Ascending aorta (tissue), 2 donors: Measurements from ENCODE around the gene SPDEF. TPM values are rescaled to one million over a fixed set of nuclear protein-coding genes. Genes with fewer than 3 reads are reported as not detected.

ENCODE experiments used
- DNase-seq, 2 donors: peaks; one replicate each; pipeline ENCODE4 v3.0.0-alpha.2; 2019; ENCODE audit warnings: low spot score in 2 of 2
- H3K27ac ChIP-seq, 2 donors: fragments of 200-600 bp; sonication (generic); one replicate each; pipeline ENCODE4 v1.5.1; 2016 to 2017; ENCODE audit warnings: mild to moderate bottlenecking in 1 of 2
- H3K27me3 ChIP-seq: fragments of 200-600 bp; sonication (generic); one replicate; pipeline ENCODE4 v1.5.1; 2017
- H3K36me3 ChIP-seq, 2 donors: fragments of 200-600 bp; sonication (generic); one replicate each; pipeline ENCODE4 v1.5.1; 2016
- H3K4me1 ChIP-seq, 2 donors: fragments of 200-600 bp; sonication (generic); one replicate each; pipeline ENCODE4 v1.5.1; 2016 to 2017; ENCODE audit warnings: mild to moderate bottlenecking in 1 of 2
- H3K4me3 ChIP-seq, 2 donors: fragments of 200-600 bp; sonication (generic); one replicate each; pipeline ENCODE4 v1.5.1; 2016 to 2017; ENCODE audit warnings: mild to moderate bottlenecking in 1 of 2
- H3K9me3 ChIP-seq, 2 donors: fragments of 200-600 bp; sonication (generic); one replicate each; pipeline ENCODE4 v1.5.1; 2016
- intact Hi-C: fragments of 100-400 bp; cut with DNase I; formaldehyde crosslinking; loops from one replicate; pipeline ENCODE4 v1.15.1; 2023
- total RNA-seq: library from RNA; depleted of rRNA; stranded (reverse); fragments of >200 nt; gene quantifications from one replicate; pipeline ENCODE4 v1.1.0, GENCODE V29; 2016
- TF ChIP-seq, protein P1 (sequence below), 3 experiments: fragments of 200-600 bp in 2 of 3; fragments of 450-650 bp in 1 of 3; sonication (generic) in 2 of 3; IDR thresholded peaks; one replicate each; pipeline ENCODE4 v1.5.1; 2016 to 2019; ENCODE audit warnings: antibody characterized with exemption in 3 of 3, mild to moderate bottlenecking in 1 of 3, moderate library complexity in 1 of 3

Gene SPDEF
- total RNA-seq, 1 donor from 2014 or later, result not detected

DNA sequence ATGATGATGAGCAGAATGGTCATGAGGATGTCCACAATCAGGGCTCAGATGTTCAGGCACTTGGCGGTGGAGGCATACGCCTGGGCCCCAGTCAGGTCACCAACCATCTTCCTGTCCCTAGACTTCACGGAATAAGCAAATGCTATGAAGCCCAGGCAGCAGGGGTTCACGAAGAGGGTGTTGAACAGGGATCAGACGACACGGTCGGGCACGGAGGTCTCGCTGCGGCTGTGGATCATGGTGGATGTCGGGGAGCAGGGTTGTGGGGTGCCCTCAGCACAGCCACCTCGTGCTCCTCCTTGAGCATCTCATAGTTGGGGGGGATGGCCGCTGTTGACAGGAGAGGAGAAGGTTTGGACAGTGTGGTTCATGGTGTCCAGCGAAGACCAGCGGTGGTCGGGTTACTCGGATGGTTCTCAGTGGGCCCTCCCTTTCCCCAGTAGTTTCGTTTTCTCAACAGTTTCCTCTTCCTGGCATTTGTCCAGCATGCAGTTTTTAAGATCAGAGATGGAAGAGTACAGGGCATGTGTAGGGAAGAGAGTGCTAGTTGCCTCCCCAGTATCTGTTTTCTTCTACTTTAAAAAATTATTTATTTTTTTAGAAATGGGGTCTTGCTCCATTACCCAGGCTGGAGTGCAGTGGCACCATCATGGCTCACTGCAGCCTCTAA is 20.3 kb upstream of the SPDEF start:
- Histone ChIP-seq H3K9me3 (no peaks in the 10 kb centered on the region), H3K4me1 (no peaks in the 10 kb centered on the region), H3K27ac (no peak overlapping the region), H3K4me3 (no peak overlapping the region), H3K36me3 (no peaks in the 10 kb centered on the region), H3K27me3 (no peaks in the 10 kb centered on the region)
- TF ChIP-seq, protein P1, sequence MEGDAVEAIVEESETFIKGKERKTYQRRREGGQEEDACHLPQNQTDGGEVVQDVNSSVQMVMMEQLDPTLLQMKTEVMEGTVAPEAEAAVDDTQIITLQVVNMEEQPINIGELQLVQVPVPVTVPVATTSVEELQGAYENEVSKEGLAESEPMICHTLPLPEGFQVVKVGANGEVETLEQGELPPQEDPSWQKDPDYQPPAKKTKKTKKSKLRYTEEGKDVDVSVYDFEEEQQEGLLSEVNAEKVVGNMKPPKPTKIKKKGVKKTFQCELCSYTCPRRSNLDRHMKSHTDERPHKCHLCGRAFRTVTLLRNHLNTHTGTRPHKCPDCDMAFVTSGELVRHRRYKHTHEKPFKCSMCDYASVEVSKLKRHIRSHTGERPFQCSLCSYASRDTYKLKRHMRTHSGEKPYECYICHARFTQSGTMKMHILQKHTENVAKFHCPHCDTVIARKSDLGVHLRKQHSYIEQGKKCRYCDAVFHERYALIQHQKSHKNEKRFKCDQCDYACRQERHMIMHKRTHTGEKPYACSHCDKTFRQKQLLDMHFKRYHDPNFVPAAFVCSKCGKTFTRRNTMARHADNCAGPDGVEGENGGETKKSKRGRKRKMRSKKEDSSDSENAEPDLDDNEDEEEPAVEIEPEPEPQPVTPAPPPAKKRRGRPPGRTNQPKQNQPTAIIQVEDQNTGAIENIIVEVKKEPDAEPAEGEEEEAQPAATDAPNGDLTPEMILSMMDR (IDR thresholded peaks at IDR 0.05), result no peak
- no peak for DNase-seq
- intact Hi-C loops, result no loop called here

DNA sequence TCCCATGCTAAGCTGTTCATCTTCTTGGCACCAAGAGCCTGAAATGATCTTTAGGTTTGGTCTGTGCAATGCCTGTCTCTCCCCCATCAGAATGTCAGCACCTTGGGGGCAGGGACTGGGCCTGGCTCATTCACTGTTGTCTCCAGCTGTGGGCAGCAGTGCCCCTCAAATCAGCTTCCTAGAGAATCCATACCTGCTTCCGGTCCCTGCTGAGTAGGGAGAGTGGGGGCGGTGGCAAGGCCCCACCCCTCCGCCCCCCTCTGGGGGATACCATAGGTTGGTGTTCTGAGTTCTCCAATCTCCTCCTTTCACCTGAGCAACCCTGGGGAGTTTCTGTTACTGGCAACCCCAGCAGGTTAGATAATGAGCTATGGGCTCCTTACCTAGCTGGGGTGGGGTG is 19.2 kb upstream of the SPDEF start:
- Histone ChIP-seq H3K36me3 (no peaks in the 10 kb centered on the region), H3K27ac (no peak overlapping the region), H3K9me3 (no peaks in the 10 kb centered on the region), H3K4me1 (no peaks in the 10 kb centered on the region), H3K4me3 (no peak overlapping the region), H3K27me3 (no peaks in the 10 kb centered on the region)
- DNase-seq, result no peak
- intact Hi-C loops, result no loop called here
- TF ChIP-seq, protein P1 (IDR thresholded peaks at IDR 0.05), result no peak

DNA sequence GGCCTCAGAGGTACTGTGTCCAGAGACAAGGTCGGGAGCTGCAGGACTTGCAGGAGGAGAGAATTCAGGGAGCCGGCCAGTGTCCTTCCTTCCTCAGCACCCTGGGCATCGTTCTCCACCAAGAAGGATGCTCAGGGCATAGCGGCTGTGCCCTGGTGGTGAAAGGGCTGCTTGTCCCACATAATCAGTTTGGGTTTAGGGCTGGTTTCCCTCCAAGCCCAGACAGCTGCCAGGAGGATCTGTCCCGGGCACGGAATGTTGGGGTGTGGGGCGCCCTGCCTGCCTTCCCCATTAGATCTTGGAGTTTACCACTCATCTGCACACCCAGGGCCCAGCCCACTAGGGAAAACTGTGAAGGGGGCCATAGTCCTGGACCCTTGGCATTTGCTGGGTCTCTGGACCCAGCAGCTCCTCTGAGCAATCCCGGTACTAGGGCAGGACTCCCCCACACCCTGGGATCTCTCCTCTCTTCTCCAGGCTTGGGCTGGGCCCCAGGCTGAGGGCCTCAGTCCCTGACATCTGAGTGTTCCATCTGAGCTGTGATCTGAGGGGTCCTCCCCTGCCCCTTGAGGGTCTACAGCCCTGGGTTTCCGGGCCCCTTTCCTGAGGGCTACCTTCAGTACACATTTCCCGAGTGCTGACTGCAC is 18.6 kb upstream of the SPDEF start:
- Histone ChIP-seq H3K4me3 (no peak overlapping the region), H3K36me3 (no peaks in the 10 kb centered on the region), H3K9me3 (no peaks in the 10 kb centered on the region), H3K27me3 (no peaks in the 10 kb centered on the region), H3K27ac (no peak overlapping the region), H3K4me1 (no peaks in the 10 kb centered on the region)
- intact Hi-C loops, result no loop called here
- TF ChIP-seq, protein P1 (IDR thresholded peaks at IDR 0.05), result no peak
- no peak for DNase-seq

DNA sequence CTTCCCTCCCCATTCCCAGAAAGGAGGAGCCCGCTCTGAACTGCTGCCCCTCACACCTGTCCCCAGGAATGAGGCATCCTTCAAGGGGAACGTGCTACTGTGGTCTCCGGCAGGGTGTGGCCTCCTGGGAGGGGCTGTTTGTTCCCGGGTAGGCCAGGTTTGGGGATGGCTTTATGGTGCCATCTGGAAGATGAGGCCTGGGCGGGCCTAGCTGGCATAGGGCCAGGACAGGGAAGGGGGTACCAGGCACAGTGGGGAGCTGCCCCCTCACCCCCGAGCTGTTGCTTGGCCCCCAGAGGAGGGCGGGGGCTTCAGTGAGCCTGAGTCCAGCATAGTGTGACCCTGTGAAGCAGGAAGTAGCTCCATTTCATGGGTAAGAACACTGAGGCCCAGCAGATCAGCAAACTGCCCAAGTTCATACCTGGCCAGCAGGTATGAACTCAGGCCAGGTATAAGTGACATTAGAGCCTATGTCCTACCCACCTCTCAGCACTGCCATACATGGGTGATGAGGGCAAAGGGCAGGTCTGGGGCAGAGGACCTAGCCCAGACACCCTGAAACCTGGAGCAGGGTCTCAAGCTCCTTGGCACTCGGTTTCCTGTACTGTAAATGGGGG is 17.5 kb upstream of the SPDEF start:
- no peak overlapping the region for H3K27ac ChIP-seq
- intact Hi-C loops, result no loop called here
- H3K4me3 ChIP-seq, result no peak overlapping the region
- no peaks in the 10 kb centered on the region for H3K9me3 ChIP-seq
- TF ChIP-seq, protein P1 (IDR thresholded peaks at IDR 0.05), result no peak
- H3K27me3 ChIP-seq, result no peaks in the 10 kb centered on the region
- no peaks in the 10 kb centered on the region for H3K36me3 ChIP-seq
- H3K4me1 ChIP-seq, result no peaks in the 10 kb centered on the region
- no peak for DNase-seq

DNA sequence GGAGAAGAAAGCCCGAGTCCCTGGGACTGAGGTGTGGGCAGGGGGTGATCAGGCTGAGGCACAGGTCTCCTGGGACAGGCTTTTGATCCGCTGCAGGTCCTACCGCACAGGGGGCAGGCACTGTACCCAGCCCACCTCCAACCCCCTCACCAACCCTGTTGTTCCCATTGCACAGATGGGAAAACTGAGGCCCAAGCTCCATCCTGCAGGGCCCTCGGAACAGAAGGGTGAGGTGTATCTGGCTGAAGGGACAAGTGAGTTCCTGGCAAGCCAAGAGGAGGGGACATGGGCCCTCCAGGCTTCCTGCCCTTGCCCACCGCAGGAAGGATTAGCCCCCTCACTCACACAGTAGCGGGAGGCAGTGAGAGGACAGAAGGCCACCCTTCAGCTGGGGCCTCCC is 16.5 kb upstream of the SPDEF start:
- Histone ChIP-seq H3K27ac (no peak overlapping the region), H3K4me1 (no peaks in the 10 kb centered on the region), H3K27me3 (no peaks in the 10 kb centered on the region), H3K9me3 (no peaks in the 10 kb centered on the region), H3K4me3 (no peak overlapping the region), H3K36me3 (no peaks in the 10 kb centered on the region)
- DNase-seq, result no peak
- intact Hi-C loops, result no loop called here
- TF ChIP-seq, protein P1 (IDR thresholded peaks at IDR 0.05), result no peak
